ENCODE results near the gene FMOD.

DNA sequence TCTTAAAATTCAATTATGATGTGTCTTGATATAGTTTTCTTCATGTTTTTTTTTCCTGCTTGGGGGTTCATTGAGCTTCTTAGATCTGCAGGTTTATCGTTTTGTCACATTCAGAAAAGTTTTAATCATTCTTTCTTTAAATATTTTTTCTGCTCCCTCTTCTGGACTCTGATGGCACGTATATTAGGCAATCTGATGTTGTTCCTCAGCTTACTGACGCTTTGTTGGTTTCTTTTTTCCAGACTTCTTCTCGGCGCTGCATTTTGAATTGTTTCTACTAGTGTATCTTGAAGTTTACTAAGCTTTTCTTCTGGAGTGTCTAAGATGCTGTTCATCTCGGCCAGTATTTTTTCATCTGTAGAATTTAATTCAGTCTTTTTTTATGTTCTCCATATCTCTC, 44.8 kb upstream of the FMOD start:
- no peak for TF ChIP-seq CTCF (conservative IDR thresholded peaks at IDR 0.05 in 1 of 2, IDR thresholded peaks at IDR 0.05 in 1 of 2; ENCODE audit: extremely low read depth in 1 of 2, insufficient read depth in 1 of 2, low read depth in 1 of 2, low read length in 2 of 2)
- TF ChIP-seq EZH2 (IDR thresholded peaks at IDR 0.05; ENCODE audit: borderline replicate concordance, low read length), result no peak

Measured in mammary epithelial cell (primary cell).